Neural progenitor cell (in vitro differentiated cells): ENCODE results near the gene MYMK.

Experiments
- CTCF ChIP-seq: fragments of 200-600 bp; sonication (generic); IDR thresholded peaks from 2 replicates; pipeline ENCODE4 v1.5.1; 2017; ENCODE audit warnings: antibody characterized with exemption, mild to moderate bottlenecking
- EZH2 ChIP-seq: fragments of 200-600 bp; sonication (generic); IDR thresholded peaks from 2 replicates; pipeline ENCODE4 v1.6.1; 2017; ENCODE audit warnings: antibody characterized with exemption, mild to moderate bottlenecking, moderate library complexity
- EZH2phosphoT487 ChIP-seq: fragments of 200-600 bp; sonication (generic); IDR thresholded peaks from 2 replicates; pipeline ENCODE4 v1.6.1; 2017; ENCODE audit warnings: antibody characterized with exemption

- TF ChIP-seq CTCF, result no peak
- TF ChIP-seq EZH2, result no peak
- TF ChIP-seq EZH2phosphoT487, result no peak
Measured at GRCh38 chr9:133477992-133478850, 46.5 kb downstream of the MYMK start.
